NB4 (cell line): Measurements from ENCODE around the gene PROM2.

Source experiments
- DNase-seq: peaks from one replicate; pipeline ENCODE4 v3.0.0; 2010; ENCODE audit warnings: low read depth
- H3K4me3 ChIP-seq: one replicate; pipeline ENCODE4 v1.5.1; 2011; ENCODE audit warnings: mild to moderate bottlenecking, low read depth, low read length, moderate library complexity
- CTCF ChIP-seq: IDR thresholded peaks from one replicate; pipeline ENCODE4 v1.5.1; 2012; ENCODE audit warnings: low read depth, low read length
- MAX ChIP-seq: IDR thresholded peaks from 2 replicates; pipeline ENCODE4 v1.6.1; 2011; ENCODE audit warnings: low read depth, low read length
- MYC ChIP-seq: IDR thresholded peaks from 2 replicates; pipeline ENCODE4 v1.6.1; 2011; ENCODE audit warnings: low read depth, low read length
- POLR2A ChIP-seq: IDR thresholded peaks from 2 replicates; pipeline ENCODE4 v1.6.1; 2011; ENCODE audit warnings: mild to moderate bottlenecking; ENCODE audit not compliant: insufficient read length; ENCODE audit errors: extremely low read depth

PROM2 gene

GRCh38 chr2:95274291-95275150 lies at the start of gene PROM2:
TSS of gene PROM2 (plus strand) at chr2:95274449. CDS start at chr2:95274586, 137 bp downstream.
- TF ChIP-seq MYC, result no peak
- no peak for TF ChIP-seq MAX
- TF ChIP-seq CTCF, result no peak
- no peak for TF ChIP-seq POLR2A
- DNase-seq, result no peak
- no peak within 1 kb of the TSS for H3K4me3 ChIP-seq

GRCh38 chr2:95225658-95226057 lies 48.6 kb upstream of the PROM2 start:
- TF ChIP-seq CTCF, result no peak
- TF ChIP-seq POLR2A, result no peak
- TF ChIP-seq MYC, result no peak
- TF ChIP-seq MAX, result no peak
- no peak for DNase-seq

GRCh38 chr2:95231723-95232122 lies 42.5 kb upstream of the PROM2 start:
- H3K4me3 ChIP-seq, result no peak overlapping the region
- TF ChIP-seq MYC (no peak), CTCF (peak; percentile 92)
- DNase-seq, result peak; percentile 93

More at GRCh38 chr2:95225658-95226057, 48.6 kb upstream of the PROM2 start:
- H3K4me3 ChIP-seq, result no peak overlapping the region

- H3K4me3 ChIP-seq, result no peak overlapping the region
- DNase-seq, result no peak
- no peak for TF ChIP-seq POLR2A
- TF ChIP-seq MAX, result no peak
- TF ChIP-seq MYC, result no peak
- TF ChIP-seq CTCF, result no peak
These were observed 42.0 kb upstream of the PROM2 start for GRCh38 chr2:95232232-95232631.

- DNase-seq, result no peak
These were observed 39.9 kb upstream of the PROM2 start for GRCh38 chr2:95234286-95234785.

More at GRCh38 chr2:95234286-95234785, 39.9 kb upstream of the PROM2 start:
- TF ChIP-seq MAX (no peak), MYC (no peak), CTCF (no peak), POLR2A (no peak)
- no peak overlapping the region for H3K4me3 ChIP-seq
